Naive B cell (primary cell): Measurements from ENCODE around the gene TIMP2. TPM values are rescaled to one million over a fixed set of nuclear protein-coding genes. Genes with fewer than 3 reads are reported as not detected.
"Not testable (repeated sequence)": the region's sequence is repeated elsewhere in the genome, so short reads cannot be mapped to it uniquely, and the experiment has no call there.

Experiments
- ATAC-seq, 2 donors: fragments of 150-1000 bp; cut with Tn5 transposase; 2 replicates each; pipeline ENCODE4 v1.10.0; 2021; ENCODE audit warnings: low read depth in 2 of 2, mild to moderate bottlenecking in 2 of 2, moderate library complexity in 2 of 2
- DNase-seq: peaks from one replicate; pipeline ENCODE4 v3.0.0; 2022
- H3K27ac Mint-ChIP-seq, 6 donors: one replicate each; pipeline ENCODE4 v1.8.0; 2020 to 2022; ENCODE audit warnings: mild to moderate bottlenecking in 6 of 6, mixed read lengths in 6 of 6, moderate library complexity in 5 of 6, inconsistent platforms in 2 of 6
- H3K27me3 Mint-ChIP-seq, 3 donors: one replicate each; pipeline ENCODE4 v1.8.0; 2021 to 2022; ENCODE audit warnings: mixed read lengths in 3 of 3, mild to moderate bottlenecking in 1 of 3
- H3K36me3 Mint-ChIP-seq, 2 donors: one replicate each; pipeline ENCODE4 v1.8.0; 2020 to 2022; ENCODE audit warnings: mixed read lengths in 2 of 2, inconsistent platforms in 1 of 2, mild to moderate bottlenecking in 1 of 2
- H3K4me1 Mint-ChIP-seq, 3 donors: one replicate each; pipeline ENCODE4 v1.8.0; 2020 to 2022; ENCODE audit warnings: mixed read lengths in 3 of 3, inconsistent platforms in 1 of 3, mild to moderate bottlenecking in 1 of 3, moderate library complexity in 1 of 3
- H3K4me3 Mint-ChIP-seq, 8 donors: one replicate each; pipeline ENCODE4 v1.8.0; 2020 to 2022; ENCODE audit warnings: mild to moderate bottlenecking in 8 of 8, mixed read lengths in 8 of 8, moderate library complexity in 8 of 8, inconsistent platforms in 2 of 8
- H3K9me3 Mint-ChIP-seq, 7 donors: one replicate each; pipeline ENCODE4 v1.8.0; 2020 to 2022; ENCODE audit warnings: mixed read lengths in 7 of 7, mild to moderate bottlenecking in 5 of 7, inconsistent platforms in 2 of 7, moderate library complexity in 1 of 7
- polyA plus RNA-seq, 6 donors: library from polyadenylated mRNA; unstranded; fragments of 300-500 nt; fragmentation: Illumina TruSeq; gene quantifications; one replicate each; pipeline ENCODE4 v1.2.3, GENCODE V29; 2021; ENCODE audit warnings: low read depth in 6 of 6

TIMP2 gene
- polyA plus RNA-seq, 6 donors from 2014 or later, result 0.40 to 1.1 (median 0.65) TPM

DNA sequence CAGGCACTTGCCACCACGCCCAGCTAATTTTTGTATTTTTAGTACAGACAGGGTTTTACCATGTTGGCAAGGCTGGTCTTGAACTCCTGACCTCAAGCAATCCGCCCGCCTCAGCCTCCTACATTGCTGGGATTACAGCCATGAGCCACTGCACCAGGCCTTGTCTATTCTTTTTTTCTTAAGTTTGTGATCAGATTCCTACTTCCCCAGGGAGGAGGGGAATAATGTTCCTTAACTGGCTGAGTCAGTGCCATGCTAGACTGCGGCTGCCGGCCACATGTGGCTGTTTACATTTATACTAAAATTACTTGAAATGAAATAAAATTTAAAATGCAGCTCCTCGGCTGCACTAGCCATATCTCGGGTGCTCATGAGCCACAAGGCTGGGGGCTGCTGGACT lies 56.8 kb downstream of the TIMP2 start:
- Mint-ChIP-seq H3K4me1 (no peaks in the 10 kb centered on the region), H3K36me3 (peaks cover 5 to 7% of the 10 kb centered on the region in 2 donors)

DNA sequence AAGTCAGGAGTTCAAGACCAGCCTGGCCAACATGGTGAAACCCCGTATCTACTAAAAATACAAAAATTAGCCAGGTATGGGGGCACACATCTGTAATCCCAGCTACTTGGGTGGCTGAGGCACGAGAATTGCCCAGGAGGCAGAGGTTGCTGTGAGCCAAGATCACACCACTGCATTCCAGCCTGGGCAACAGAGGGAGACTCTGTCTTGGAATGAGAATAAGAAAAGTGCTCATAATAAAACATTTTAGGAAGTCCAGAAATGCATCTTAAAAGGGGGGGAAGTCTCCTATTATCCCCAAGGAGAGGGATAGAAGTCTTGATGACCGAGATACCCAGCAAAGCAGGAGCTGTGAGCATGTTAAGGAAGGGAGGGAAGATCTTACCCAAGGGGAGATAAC lies 58.1 kb downstream of the TIMP2 start:
- not testable (repeated sequence) for H3K27me3 Mint-ChIP-seq, H3K9me3 Mint-ChIP-seq, DNase-seq, H3K4me3 Mint-ChIP-seq, ATAC-seq, H3K4me1 Mint-ChIP-seq, H3K36me3 Mint-ChIP-seq
- peak overlapping the region in 1 of 6 donors; percentile 78 for H3K27ac Mint-ChIP-seq

More for the DNA sequence above, 56.8 kb downstream of the TIMP2 start:
- ATAC-seq, result no peak
- Mint-ChIP-seq H3K27ac (no peak overlapping the region), H3K4me3 (peak overlapping the region in 1 of 8 donors; percentile 69), H3K27me3 (no peaks in the 10 kb centered on the region), H3K9me3 (no peaks in the 10 kb centered on the region)
- DNase-seq, result no peak

DNA sequence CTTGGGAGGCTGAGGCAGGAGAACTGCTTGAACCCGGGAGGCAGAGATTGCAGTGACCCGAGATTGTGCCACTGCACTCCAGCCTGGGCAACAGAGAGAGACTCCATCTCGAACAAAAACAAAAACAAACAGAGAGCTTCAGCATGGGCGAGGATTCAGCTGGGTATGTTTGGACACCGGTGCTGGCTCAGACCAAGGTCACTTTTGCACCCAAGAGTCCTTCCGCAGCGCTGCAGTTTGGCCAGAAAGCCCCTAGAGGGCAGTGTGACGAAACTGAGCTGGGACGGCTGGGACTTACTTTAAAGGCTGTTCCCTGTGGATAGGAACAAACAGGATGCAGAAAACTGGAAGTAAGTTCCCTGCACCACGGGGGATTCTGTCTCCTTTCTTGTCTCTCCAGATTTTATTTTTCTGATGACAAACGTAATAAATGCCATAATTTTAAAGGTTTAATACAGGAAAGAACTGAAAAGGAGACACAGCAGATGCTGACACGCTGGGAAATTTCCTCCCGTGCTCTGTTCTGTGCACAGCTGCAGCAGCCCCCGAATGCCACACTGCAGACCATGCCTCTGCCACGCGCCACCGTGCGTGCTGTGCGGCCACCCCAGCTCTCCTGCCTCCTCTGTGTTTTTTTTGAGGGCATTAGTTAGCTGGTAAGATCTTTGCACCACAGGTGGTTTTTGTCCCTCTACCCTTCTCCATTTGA lies 59.4 kb downstream of the TIMP2 start:
- DNase-seq (peak; percentile 57), ATAC-seq (peak; percentile 55 to 61)
- Mint-ChIP-seq H3K4me3 (no peak overlapping the region), H3K9me3 (no peaks in the 10 kb centered on the region), H3K27ac (peak overlapping the region in 1 of 6 donors; percentile 39), H3K36me3 (peaks cover 5 to 7% of the 10 kb centered on the region in 2 donors), H3K4me1 (no peaks in the 10 kb centered on the region), H3K27me3 (no peaks in the 10 kb centered on the region)

DNA sequence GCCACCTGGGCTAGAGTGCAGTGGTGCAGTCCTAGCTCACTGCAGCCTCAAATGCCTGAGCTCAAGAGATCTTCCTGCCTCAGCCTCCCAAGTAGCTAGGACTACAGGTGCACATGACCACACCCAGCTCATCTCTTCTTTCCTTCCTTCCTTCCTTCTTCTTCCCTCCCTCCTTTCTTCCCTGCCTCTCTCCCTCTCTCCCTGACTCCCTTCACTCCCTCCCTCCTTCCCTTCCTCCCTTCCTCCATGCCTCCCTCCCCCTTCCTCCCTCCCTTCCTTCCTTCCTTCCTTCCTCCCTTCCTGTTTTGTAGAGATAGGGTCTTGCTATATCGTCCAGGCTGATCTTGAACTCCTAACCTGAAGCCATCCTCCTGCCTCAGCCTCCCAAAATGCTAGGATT lies 61.1 kb downstream of the TIMP2 start:
- Mint-ChIP-seq H3K4me1 (no peaks in the 10 kb centered on the region), H3K4me3 (no peak overlapping the region), H3K9me3 (no peaks in the 10 kb centered on the region), H3K27ac (peak overlapping the region in 1 of 6 donors; percentile 56), H3K36me3 (no peaks in the 10 kb centered on the region), H3K27me3 (no peaks in the 10 kb centered on the region)
- ATAC-seq (no peak), DNase-seq (no peak)

- no peaks in the 10 kb centered on the region for H3K27me3 Mint-ChIP-seq
- H3K4me1 Mint-ChIP-seq, result no peaks in the 10 kb centered on the region
- no peaks in the 10 kb centered on the region for H3K9me3 Mint-ChIP-seq
- no peak for DNase-seq
- H3K4me3 Mint-ChIP-seq, result peak overlapping the region in 1 of 8 donors; percentile 52
- H3K36me3 Mint-ChIP-seq, result no peaks in the 10 kb centered on the region
- no peak for ATAC-seq
- H3K27ac Mint-ChIP-seq, result peak overlapping the region in 1 of 6 donors; percentile 80
Measured at GRCh38 chr17:78862073-78863023, 62.8 kb downstream of the TIMP2 start.

GRCh38 chr17:78861229-78861628 lies 64.0 kb downstream of the TIMP2 start:
- Mint-ChIP-seq H3K27me3 (no peaks in the 10 kb centered on the region), H3K9me3 (no peaks in the 10 kb centered on the region), H3K36me3 (no peaks in the 10 kb centered on the region), H3K4me1 (no peaks in the 10 kb centered on the region), H3K27ac (no peak overlapping the region), H3K4me3 (no peak overlapping the region)
- no peak for DNase-seq
- ATAC-seq, result no peak

GRCh38 chr17:78859051-78859450 lies 66.1 kb downstream of the TIMP2 start:
- Mint-ChIP-seq H3K27ac (peak overlapping the region in 2 of 6 donors; percentile 21 to 62), H3K27me3 (no peaks in the 10 kb centered on the region), H3K36me3 (no peaks in the 10 kb centered on the region), H3K4me3 (no peak overlapping the region), H3K9me3 (no peaks in the 10 kb centered on the region), H3K4me1 (no peaks in the 10 kb centered on the region)
- DNase-seq (no peak), ATAC-seq (no peak)

DNA sequence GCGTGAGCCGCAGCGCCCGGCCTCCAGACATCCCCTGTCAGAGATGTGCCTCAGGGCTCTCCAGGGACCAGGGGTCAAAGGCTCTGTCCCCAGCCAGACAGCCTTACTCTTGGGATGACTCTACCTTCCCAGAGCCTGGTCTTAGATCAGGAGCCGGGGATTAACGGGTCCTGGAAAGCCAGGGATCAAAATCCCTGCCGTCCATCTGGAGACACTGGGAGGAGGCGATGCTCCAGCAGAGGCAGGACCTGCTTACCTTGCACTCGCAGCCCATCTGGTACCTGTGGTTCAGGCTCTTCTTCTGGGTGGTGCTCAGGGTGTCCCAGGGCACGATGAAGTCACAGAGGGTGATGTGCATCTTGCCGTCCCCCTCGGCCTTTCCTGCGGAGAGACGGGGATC lies 67.9 kb downstream of the TIMP2 start:
- ATAC-seq, result no peak
- Mint-ChIP-seq H3K27me3 (no peaks in the 10 kb centered on the region), H3K27ac (no peak overlapping the region), H3K4me1 (no peaks in the 10 kb centered on the region), H3K9me3 (no peaks in the 10 kb centered on the region), H3K4me3 (peak overlapping the region in 1 of 8 donors; percentile 12), H3K36me3 (no peaks in the 10 kb centered on the region)
- no peak for DNase-seq

- no peak for ATAC-seq
- Mint-ChIP-seq H3K36me3 (no peaks in the 10 kb centered on the region), H3K4me3 (no peak overlapping the region)
Measured at GRCh38 chr17:78855561-78856165, 69.5 kb downstream of the TIMP2 start.

DNA sequence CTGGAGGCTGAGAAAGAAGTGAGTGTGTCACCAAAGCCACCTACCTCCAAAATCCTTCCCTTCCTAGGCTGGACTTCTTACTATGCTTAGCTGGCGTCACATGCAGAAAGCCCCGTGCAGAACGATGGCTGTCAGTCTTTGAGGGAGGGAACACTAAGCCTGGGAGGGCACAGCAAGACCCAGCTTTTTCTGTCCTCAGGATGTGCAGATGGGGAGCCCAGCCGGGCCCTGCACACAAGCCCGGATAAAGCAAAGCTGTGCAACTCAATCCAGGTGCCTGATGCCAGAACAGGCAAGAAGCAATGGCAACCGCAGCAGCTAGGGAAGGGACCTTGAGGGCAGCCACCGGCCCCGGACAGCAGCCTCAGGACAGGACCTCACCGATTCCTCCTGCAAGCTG lies 70.7 kb downstream of the TIMP2 start:
- Mint-ChIP-seq H3K4me3 (no peak overlapping the region), H3K27me3 (no peaks in the 10 kb centered on the region), H3K36me3 (no peaks in the 10 kb centered on the region), H3K9me3 (no peaks in the 10 kb centered on the region), H3K4me1 (no peaks in the 10 kb centered on the region), H3K27ac (no peak overlapping the region)
- ATAC-seq, result no peak
- no peak for DNase-seq

More at GRCh38 chr17:78855561-78856165, 69.5 kb downstream of the TIMP2 start:
- Mint-ChIP-seq H3K9me3 (no peaks in the 10 kb centered on the region), H3K4me1 (no peaks in the 10 kb centered on the region), H3K27me3 (no peaks in the 10 kb centered on the region), H3K27ac (peak overlapping the region in 1 of 6 donors; percentile 76)
- no peak for DNase-seq

DNA sequence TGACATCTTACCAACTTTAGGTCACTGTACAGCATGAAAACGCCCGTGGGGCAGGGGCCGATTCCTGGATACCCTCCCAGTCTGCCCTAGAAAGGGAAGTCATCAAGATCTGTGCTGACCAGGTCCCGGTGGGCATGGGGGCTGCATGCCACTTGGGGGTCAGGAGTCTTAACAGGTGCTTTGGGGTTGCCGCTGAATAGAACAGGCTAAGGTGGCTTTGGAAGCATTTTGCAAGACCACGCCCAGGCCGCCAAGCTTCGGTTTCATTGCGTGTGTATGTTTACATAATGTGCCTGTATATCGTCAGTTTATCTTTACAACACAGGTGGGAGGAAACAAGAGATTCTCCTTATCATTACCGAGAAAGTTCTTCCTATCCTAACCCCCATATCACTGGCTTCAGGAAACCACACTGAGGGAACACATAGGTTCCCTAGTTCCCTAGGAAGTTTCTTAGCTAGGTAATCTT lies 71.2 kb downstream of the TIMP2 start:
- Mint-ChIP-seq H3K27ac (no peak overlapping the region), H3K4me3 (no peak overlapping the region), H3K9me3 (no peaks in the 10 kb centered on the region), H3K4me1 (no peaks in the 10 kb centered on the region), H3K36me3 (no peaks in the 10 kb centered on the region), H3K27me3 (no peaks in the 10 kb centered on the region)
- DNase-seq (no peak), ATAC-seq (no peak)

- DNase-seq, result no peak
- no peaks in the 10 kb centered on the region for H3K36me3 Mint-ChIP-seq
- peak overlapping the region in 2 of 6 donors; percentile 36 to 66 for H3K27ac Mint-ChIP-seq
- no peak for ATAC-seq
- H3K4me3 Mint-ChIP-seq, result no peak overlapping the region
- no peaks in the 10 kb centered on the region for H3K27me3 Mint-ChIP-seq
- H3K4me1 Mint-ChIP-seq, result no peaks in the 10 kb centered on the region
- no peaks in the 10 kb centered on the region for H3K9me3 Mint-ChIP-seq
Measured at GRCh38 chr17:78852709-78853121, 72.5 kb downstream of the TIMP2 start.

- H3K27me3 Mint-ChIP-seq, result no peaks in the 10 kb centered on the region
- no peak overlapping the region for H3K27ac Mint-ChIP-seq
- no peak for ATAC-seq
Measured at GRCh38 chr17:78849026-78849425, 76.2 kb downstream of the TIMP2 start.

More at GRCh38 chr17:78849026-78849425, 76.2 kb downstream of the TIMP2 start:
- no peak for DNase-seq
- H3K9me3 Mint-ChIP-seq, result no peaks in the 10 kb centered on the region
- H3K36me3 Mint-ChIP-seq, result no peaks in the 10 kb centered on the region
- peaks cover 0 to 9% (median 0%) of the 10 kb centered on the region in 3 donors for H3K4me1 Mint-ChIP-seq
- no peak overlapping the region for H3K4me3 Mint-ChIP-seq
